Muscle layer of colon (tissue), 2 donors: ENCODE measurements around the gene CCDC102B.
"Not testable (repeated sequence)": the region's sequence is repeated elsewhere in the genome, so short reads cannot be mapped to it uniquely, and the experiment has no call there.

Source experiments
- H3K27ac ChIP-seq: one replicate; pipeline ENCODE4 v1.7.0; 2013; ENCODE audit warnings: low read depth, mild to moderate bottlenecking, low read length, moderate library complexity
- H3K27me3 ChIP-seq, 2 donors: one replicate each; pipeline ENCODE4 v1.7.0; 2013; ENCODE audit warnings: low read length in 2 of 2, mild to moderate bottlenecking in 2 of 2; ENCODE audit not compliant: insufficient read depth in 2 of 2, control insufficient read depth in 1 of 2
- H3K36me3 ChIP-seq: one replicate; pipeline ENCODE4 v1.7.0; 2013; ENCODE audit warnings: mild to moderate bottlenecking, low read length; ENCODE audit not compliant: insufficient read depth
- H3K4me1 ChIP-seq: one replicate; pipeline ENCODE4 v1.7.0; 2013; ENCODE audit warnings: mild to moderate bottlenecking, low read length; ENCODE audit not compliant: insufficient read depth
- H3K4me3 ChIP-seq, 2 donors: one replicate each; pipeline ENCODE4 v1.7.0; 2013; ENCODE audit warnings: low read length in 2 of 2, low read depth in 1 of 2, mild to moderate bottlenecking in 1 of 2, moderate library complexity in 1 of 2
- H3K9ac ChIP-seq: one replicate; pipeline ENCODE4 v1.7.0; 2013; ENCODE audit warnings: low read length
- H3K9me3 ChIP-seq: one replicate; pipeline ENCODE4 v1.7.0; 2013; ENCODE audit warnings: mild to moderate bottlenecking, low read length
- donor health status: abdominal sarcoma.
- donor health status: Adenocarcinoma of cecum.

Gene CCDC102B

DNA sequence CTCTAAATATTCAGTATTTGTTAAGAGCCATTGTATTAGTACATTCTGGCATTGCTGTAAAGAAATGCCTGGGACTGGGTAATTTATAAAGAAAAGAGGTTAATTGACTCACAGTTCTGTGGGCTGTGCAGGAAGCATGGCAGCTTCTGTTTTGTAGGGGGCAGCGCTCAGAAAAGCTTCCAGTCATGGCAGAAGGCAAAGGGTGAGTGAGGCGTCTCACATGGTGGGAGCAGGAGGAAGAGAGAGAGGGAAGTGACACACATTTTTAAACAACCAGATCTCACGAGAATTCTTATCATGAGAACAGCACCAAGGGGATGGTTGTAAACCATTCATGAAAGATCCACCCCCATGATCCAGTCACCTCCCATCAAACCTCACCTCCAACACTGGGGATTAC, 13.8 kb upstream of the CCDC102B start:
- H3K9ac ChIP-seq = no peak overlapping the region
- no peaks in the 10 kb centered on the region for H3K9me3 ChIP-seq
- H3K4me3 ChIP-seq = no peak overlapping the region
- H3K36me3 ChIP-seq = no peaks in the 10 kb centered on the region
- no peaks in the 10 kb centered on the region for H3K27me3 ChIP-seq
- no peak overlapping the region for H3K27ac ChIP-seq
- H3K4me1 ChIP-seq = no peaks in the 10 kb centered on the region

GRCh38 chr18:68790290-68790689, 7.6 kb upstream of the CCDC102B start:
- not testable (repeated sequence) for H3K9me3 ChIP-seq, H3K4me1 ChIP-seq, H3K9ac ChIP-seq, H3K27ac ChIP-seq, H3K27me3 ChIP-seq, H3K4me3 ChIP-seq, H3K36me3 ChIP-seq

- Histone ChIP-seq H3K9me3 (no peaks in the 10 kb centered on the region), H3K4me1 (no peaks in the 10 kb centered on the region), H3K9ac (no peak overlapping the region), H3K27ac (no peak overlapping the region), H3K4me3 (no peak overlapping the region), H3K36me3 (no peaks in the 10 kb centered on the region), H3K27me3 (no peaks in the 10 kb centered on the region)
Measured at GRCh38 chr18:68791801-68792200, 6.1 kb upstream of the CCDC102B start.

DNA sequence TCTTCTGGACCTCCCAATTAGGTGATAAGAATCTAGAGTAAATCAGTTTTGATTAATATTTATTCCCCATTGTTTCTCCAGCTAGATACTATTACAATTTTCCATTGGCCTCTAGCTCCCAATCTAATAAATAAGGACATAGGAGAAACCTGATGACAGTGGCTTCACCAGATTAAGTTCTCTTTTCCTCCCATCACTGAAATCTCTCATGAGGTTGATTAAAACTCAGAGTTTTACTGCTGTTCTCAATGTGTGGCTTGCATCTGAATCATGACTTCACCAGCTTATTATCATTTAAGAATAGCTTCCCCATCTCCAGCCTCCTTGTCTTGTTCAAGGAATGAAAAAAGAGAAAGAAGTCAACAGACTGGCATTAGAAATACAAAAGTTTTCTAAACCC, 3.9 kb upstream of the CCDC102B start:
- Histone ChIP-seq H3K27me3 (no peaks in the 10 kb centered on the region), H3K4me1 (no peaks in the 10 kb centered on the region), H3K27ac (no peak overlapping the region), H3K4me3 (no peak overlapping the region), H3K9me3 (no peaks in the 10 kb centered on the region), H3K9ac (no peak overlapping the region), H3K36me3 (no peaks in the 10 kb centered on the region)

GRCh38 chr18:68796936-68797690, 767 bp upstream of the CCDC102B start:
- no peak overlapping the region for H3K27ac ChIP-seq
- no peaks in the 10 kb centered on the region for H3K4me1 ChIP-seq
- no peaks in the 10 kb centered on the region for H3K36me3 ChIP-seq
- no peak overlapping the region for H3K4me3 ChIP-seq
- no peaks in the 10 kb centered on the region for H3K27me3 ChIP-seq
- H3K9me3 ChIP-seq = no peaks in the 10 kb centered on the region
- no peak overlapping the region for H3K9ac ChIP-seq

DNA sequence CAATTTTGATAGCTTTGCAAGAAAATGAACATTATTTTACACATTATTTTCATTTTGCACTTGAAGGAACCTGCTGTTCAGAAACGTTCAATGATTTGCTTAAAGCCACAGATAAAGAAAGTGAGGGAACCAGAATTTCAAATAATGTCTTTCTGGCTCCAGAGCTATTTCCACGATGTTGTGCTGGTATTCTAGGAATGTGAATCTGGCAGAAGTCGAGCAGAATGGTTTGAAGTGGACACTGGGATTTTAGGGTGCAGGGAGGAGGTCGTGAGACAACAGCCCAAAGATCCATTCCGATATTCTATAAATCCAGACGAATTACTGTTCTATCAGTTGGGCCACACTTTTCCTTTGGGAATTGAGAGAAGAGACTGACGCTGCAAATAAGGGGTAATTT, 2.2 kb downstream of the CCDC102B start:
- H3K4me1 ChIP-seq = no peaks in the 10 kb centered on the region
- no peak overlapping the region for H3K9ac ChIP-seq
- H3K36me3 ChIP-seq = no peaks in the 10 kb centered on the region
- H3K9me3 ChIP-seq = no peaks in the 10 kb centered on the region
- H3K4me3 ChIP-seq = no peak overlapping the region
- H3K27me3 ChIP-seq = no peaks in the 10 kb centered on the region
- H3K27ac ChIP-seq = no peak overlapping the region

DNA sequence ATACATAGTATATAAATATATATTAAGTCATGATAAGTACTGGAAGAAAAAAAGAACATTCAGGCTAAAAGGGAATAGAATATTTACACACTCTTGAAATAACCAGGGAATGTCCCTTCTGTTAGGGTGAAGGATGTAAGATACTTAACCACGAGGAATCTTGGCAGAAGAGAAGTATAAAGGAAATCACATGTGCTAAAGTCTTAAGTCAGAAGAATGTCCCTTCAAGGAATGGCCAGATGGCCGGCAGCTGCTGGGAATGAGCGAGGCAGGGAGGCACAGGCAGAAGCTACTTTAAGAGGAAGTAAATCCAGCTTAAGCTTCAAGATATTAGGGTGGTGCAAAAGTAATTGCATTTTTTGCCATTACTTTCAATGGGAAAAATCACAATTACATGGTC, 5.5 kb downstream of the CCDC102B start:
- no peak overlapping the region for H3K27ac ChIP-seq
- no peaks in the 10 kb centered on the region for H3K36me3 ChIP-seq
- no peaks in the 10 kb centered on the region for H3K9me3 ChIP-seq
- H3K9ac ChIP-seq = no peak overlapping the region
- H3K27me3 ChIP-seq = no peaks in the 10 kb centered on the region
- H3K4me1 ChIP-seq = no peaks in the 10 kb centered on the region
- H3K4me3 ChIP-seq = no peak overlapping the region

DNA sequence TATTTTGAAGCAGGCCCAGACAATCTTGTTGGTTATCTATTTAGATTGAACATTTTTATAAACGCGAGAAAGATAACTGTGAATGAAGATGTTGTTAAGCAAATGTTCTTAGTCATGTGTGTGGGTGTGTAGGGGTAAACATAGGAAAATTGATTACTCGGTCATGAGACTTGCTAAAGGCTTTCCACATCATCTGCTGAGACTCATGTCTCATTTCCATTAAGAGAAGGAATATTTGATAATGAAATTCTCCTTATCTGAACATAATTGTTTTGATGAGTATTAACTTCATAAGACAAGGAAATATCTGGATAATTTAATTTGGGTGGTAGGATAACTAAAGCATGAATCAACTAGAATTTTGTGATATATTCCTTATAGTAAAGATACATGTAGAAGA, 19.7 kb downstream of the CCDC102B start:
- Histone ChIP-seq H3K27me3 (no peaks in the 10 kb centered on the region), H3K36me3 (no peaks in the 10 kb centered on the region), H3K4me3 (no peak overlapping the region), H3K4me1 (no peaks in the 10 kb centered on the region), H3K9ac (no peak overlapping the region), H3K27ac (no peak overlapping the region), H3K9me3 (no peaks in the 10 kb centered on the region)

- Histone ChIP-seq H3K4me1 (no peaks in the 10 kb centered on the region), H3K9ac (no peak overlapping the region), H3K27ac (no peak overlapping the region), H3K27me3 (no peaks in the 10 kb centered on the region), H3K9me3 (no peaks in the 10 kb centered on the region), H3K4me3 (no peak overlapping the region), H3K36me3 (no peaks in the 10 kb centered on the region)
Measured at GRCh38 chr18:68818584-68818983, 20.7 kb downstream of the CCDC102B start.

DNA sequence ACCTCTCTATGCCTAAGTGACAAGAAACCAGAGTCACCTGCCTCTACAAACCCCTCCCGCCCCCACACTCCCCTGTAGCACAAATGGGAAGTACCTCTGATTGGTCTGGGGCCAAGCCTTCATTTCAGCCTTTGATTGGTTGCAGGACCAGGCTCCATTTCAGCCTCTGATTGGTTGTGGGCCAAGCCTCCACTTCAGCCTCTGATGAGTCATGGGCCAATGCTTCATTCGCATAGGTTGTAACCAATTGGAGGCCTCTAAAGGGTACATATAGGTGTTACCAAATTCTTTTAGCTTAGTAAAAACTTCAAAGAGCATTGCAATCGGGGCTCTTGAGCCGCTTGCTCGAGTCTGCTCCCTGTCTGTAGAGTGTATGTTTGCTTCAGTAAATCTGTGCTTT, 25.0 kb downstream of the CCDC102B start:
- H3K27ac ChIP-seq = no peak overlapping the region
- H3K9ac ChIP-seq = no peak overlapping the region
- H3K4me3 ChIP-seq = no peak overlapping the region
- H3K27me3 ChIP-seq = no peaks in the 10 kb centered on the region
- peaks cover 4% of the 10 kb centered on the region for H3K4me1 ChIP-seq
- no peaks in the 10 kb centered on the region for H3K36me3 ChIP-seq
- H3K9me3 ChIP-seq = no peaks in the 10 kb centered on the region

GRCh38 chr18:68826121-68826520, 28.2 kb downstream of the CCDC102B start:
- H3K4me1 ChIP-seq = peaks cover 4% of the 10 kb centered on the region
- H3K36me3 ChIP-seq = no peaks in the 10 kb centered on the region
- no peak overlapping the region for H3K4me3 ChIP-seq
- H3K27me3 ChIP-seq = no peaks in the 10 kb centered on the region
- H3K9me3 ChIP-seq = no peaks in the 10 kb centered on the region
- H3K9ac ChIP-seq = no peak overlapping the region
- H3K27ac ChIP-seq = no peak overlapping the region

DNA sequence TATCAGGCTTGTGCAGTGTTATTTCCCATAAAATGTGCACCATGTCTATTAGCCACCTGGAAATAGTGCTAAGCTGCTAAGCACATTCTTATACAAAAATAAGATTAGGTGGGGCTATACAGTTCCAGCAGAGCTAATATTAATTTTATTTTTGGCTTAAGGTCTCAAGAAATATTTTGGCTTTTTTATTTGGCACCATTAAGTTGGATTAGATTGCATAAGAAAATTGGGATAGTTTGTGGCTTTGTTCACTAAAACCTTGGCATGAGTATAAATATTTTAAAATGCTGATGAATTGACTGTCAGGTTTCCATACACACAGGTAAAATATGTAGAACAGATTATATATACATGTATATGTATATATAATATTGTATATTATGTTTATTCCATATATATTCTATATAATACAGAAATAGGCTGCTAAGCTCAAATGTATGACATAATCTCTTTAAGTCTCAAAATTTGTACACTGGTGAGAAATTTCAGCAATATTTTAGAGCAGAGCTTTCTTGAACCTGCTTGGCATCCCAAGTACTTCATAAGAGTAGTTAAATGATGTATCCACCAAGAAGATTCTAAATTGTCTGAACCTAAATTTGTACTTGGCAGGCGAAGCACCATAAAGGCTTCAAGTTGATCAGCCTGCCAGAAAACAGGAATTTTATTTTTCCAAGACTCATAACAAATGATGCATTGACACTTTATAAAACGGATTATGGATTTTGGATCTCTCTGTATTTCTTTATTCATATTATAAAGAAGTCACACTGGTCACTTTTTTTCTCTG, 32.6 kb downstream of the CCDC102B start:
- Histone ChIP-seq H3K9me3 (no peaks in the 10 kb centered on the region), H3K4me1 (peaks cover 4% of the 10 kb centered on the region), H3K4me3 (no peak overlapping the region), H3K36me3 (no peaks in the 10 kb centered on the region), H3K27me3 (no peaks in the 10 kb centered on the region), H3K27ac (no peak overlapping the region), H3K9ac (no peak overlapping the region)
